HCT116 (cell line): ENCODE results near the gene SEC22C. TPM values are rescaled to one million over a fixed set of nuclear protein-coding genes. Genes with fewer than 3 reads are reported as not detected.
"Not testable (repeated sequence)": the region's sequence is repeated elsewhere in the genome, so short reads cannot be mapped to it uniquely, and the experiment has no call there.

Experiments
- ATAC-seq: fragments of 200-7000 bp; cut with Tn5 transposase; 2 replicates; pipeline ENCODE4 v1.9.1; 2020; ENCODE audit warnings: mild to moderate bottlenecking, moderate library complexity
- BruUV-seq: library from RNA; stranded (reverse); fragments of 400-500 nt; replicated peaks from 2 replicates; lab custom pipeline; 2021; lab: Mats Ljungman, UMichigan
- CTCF ChIA-PET: fragments of 300-600 bp; sonication (Branson Sonifier 250); formaldehyde crosslinking; loops from one replicate; lab custom pipeline; 2021; ENCODE audit warnings: antibody characterized with exemption; lab: Charles Lee
- POLR2A ChIA-PET: fragments of 300-600, 350-600 bp; sonication (Branson Sonifier 250); formaldehyde crosslinking; loops from one replicate; lab custom pipeline; 2021; ENCODE audit warnings: antibody characterized with exemption; lab: Charles Lee
- RAD21 ChIA-PET, 2 experiments: fragments of 300-600 bp; sonication (Branson Sonifier 250); formaldehyde crosslinking; loops; one replicate each; lab custom pipeline; 2023; ENCODE audit warnings: low total read pairs in 2 of 2; ENCODE audit not compliant: uncharacterized antibody in 2 of 2, unreplicated experiment in 2 of 2, low non-redundant PET in 1 of 2; lab: Charles Lee
- DNase-seq: peaks from one replicate; pipeline ENCODE4 v3.0.0-alpha.2; 2010; ENCODE audit warnings: low read depth, low spot score
- H2AFZ ChIP-seq: fragments of 200-600 bp; shearing (Covaris generic), sonication (generic); 2 replicates; pipeline ENCODE4 v1.6.1; 2017; ENCODE audit warnings: low read depth, mixed run types, mixed read lengths, antibody characterized with exemption, low read length; ENCODE audit not compliant: poor library complexity, severe bottlenecking
- H3K27ac ChIP-seq: 2 replicates; pipeline ENCODE4 v1.5.1; 2012; ENCODE audit warnings: low read depth, low read length
- H3K27me3 ChIP-seq: fragments of 200-600 bp; sonication (generic); 2 replicates; pipeline ENCODE4 v1.6.1; 2016; ENCODE audit warnings: mixed run types, low read length, mixed read lengths; ENCODE audit not compliant: insufficient read depth
- H3K36me3 ChIP-seq, 2 experiments: fragments of 200-500 bp in 1 of 2; fragments of 200-600 bp in 1 of 2; sonication (Bioruptor generic) in 1 of 2; sonication (generic) in 1 of 2; 2 replicates each; pipeline versions ENCODE4 v1.5.1 to v1.6.1; 2014 to 2016; ENCODE audit warnings: low read length in 2 of 2, inconsistent platforms in 1 of 2, mixed read lengths in 1 of 2, mixed run types in 1 of 2; ENCODE audit not compliant: insufficient read depth in 2 of 2, control insufficient read depth in 1 of 2
- H3K4me1 ChIP-seq, 2 experiments: fragments of 200-600 bp in 1 of 2; sonication (generic) in 1 of 2; 2 replicates each; pipeline versions ENCODE4 v1.5.1 to v1.6.1; 2012 to 2017; ENCODE audit warnings: low read length in 2 of 2, inconsistent platforms in 1 of 2, mild to moderate bottlenecking in 1 of 2, mixed read lengths in 1 of 2, mixed run types in 1 of 2, moderate library complexity in 1 of 2; ENCODE audit not compliant: insufficient read depth in 2 of 2, control insufficient read depth in 1 of 2
- H3K4me2 ChIP-seq: fragments of 200-600 bp; sonication (generic); 2 replicates; pipeline ENCODE4 v1.6.1; 2017; ENCODE audit warnings: mixed run types, low read length, mixed read lengths
- H3K4me3 ChIP-seq, 2 experiments: fragments of 200-600 bp in 1 of 2; sonication (generic) in 1 of 2; replicated peaks in 1 of 2; 2 replicates each; pipeline ENCODE4 v1.5.1; 2011 to 2016; ENCODE audit warnings: low read length in 2 of 2, control low read depth in 1 of 2, low read depth in 1 of 2, mild to moderate bottlenecking in 1 of 2, mixed read lengths in 1 of 2, mixed run types in 1 of 2
- H3K79me2 ChIP-seq: fragments of 200-600 bp; sonication (generic); 2 replicates; pipeline ENCODE4 v1.6.1; 2017; ENCODE audit warnings: mild to moderate bottlenecking, mixed run types, low read length, moderate library complexity, mixed read lengths; ENCODE audit not compliant: insufficient read depth
- H3K9ac ChIP-seq: fragments of 200-600 bp; sonication (generic); 2 replicates; pipeline ENCODE4 v1.6.1; 2016; ENCODE audit warnings: low read length, mixed read lengths
- H3K9me2 ChIP-seq: fragments of 200-600 bp; sonication (generic), shearing (Covaris generic); 2 replicates; pipeline ENCODE4 v1.6.1; 2017; ENCODE audit warnings: mixed run types, mild to moderate bottlenecking, moderate library complexity; ENCODE audit not compliant: insufficient read depth
- H3K9me3 ChIP-seq, 2 experiments: fragments of 200-500 bp in 1 of 2; fragments of 200-600 bp in 1 of 2; sonication (Bioruptor generic) in 1 of 2; sonication (generic) in 1 of 2; 2 replicates each; pipeline ENCODE4 v1.6.1; 2014 to 2017; ENCODE audit warnings: low read length in 2 of 2, mixed read lengths in 2 of 2, inconsistent platforms in 1 of 2, low read depth in 1 of 2, mild to moderate bottlenecking in 1 of 2, mixed run types in 1 of 2, moderate library complexity in 1 of 2; ENCODE audit not compliant: control insufficient read depth in 1 of 2, insufficient read depth in 1 of 2
- H4K20me1 ChIP-seq: fragments of 200-600 bp; sonication (generic), shearing (Covaris generic); 2 replicates; pipeline ENCODE4 v1.6.1; 2017; ENCODE audit warnings: mixed run types, mild to moderate bottlenecking, moderate library complexity; ENCODE audit not compliant: insufficient read depth
- EGR1 ChIP-seq: IDR thresholded peaks from 2 replicates; pipeline ENCODE4 v1.6.1; 2012; ENCODE audit warnings: low read depth
- RAD21 ChIP-seq: IDR thresholded peaks from 2 replicates; pipeline ENCODE4 v1.6.1; 2012; ENCODE audit warnings: low read depth, mild to moderate bottlenecking
- intact Hi-C: fragments of 100-400 bp; cut with micrococcal nuclease; formaldehyde crosslinking; loops from 2 replicates; pipeline ENCODE4 v1.10.0; 2022
- total RNA-seq: library from RNA; stranded (reverse); gene quantifications from one replicate; pipeline ENCODE4 v1.2.1, GENCODE V29; 2021; ENCODE audit not compliant: unreplicated experiment
- TF ChIP-seq, protein P1 (sequence below), 3 experiments: fragments of 200-600 bp in 1 of 3; sonication (generic) in 1 of 3; IDR thresholded peaks in 2 of 3; conservative IDR thresholded peaks in 1 of 3; 2 replicates each; pipeline ENCODE4 v1.5.1; 2012 to 2017; ENCODE audit warnings: low read depth in 2 of 3, low read length in 2 of 3, antibody characterized with exemption in 1 of 3, borderline replicate concordance in 1 of 3, control low read depth in 1 of 3, mild to moderate bottlenecking in 1 of 3, mixed read lengths in 1 of 3, mixed run types in 1 of 3, moderate library complexity in 1 of 3; ENCODE audit not compliant: insufficient read depth in 1 of 3

The SEC22C gene
- total RNA-seq, 1 experiment from 2014 or later = 43.4 TPM

GRCh38 chr3:42557854-42558253 lies 23.9 kb downstream of the SEC22C start:
- H3K36me3 ChIP-seq = peaks cover 26 to 32% of the 10 kb centered on the region in 2 experiments
- ChIA-PET POLR2A (no interaction called here), RAD21 (no interaction called here), CTCF (no interaction called here)
- no peak overlapping the region for H3K4me2 ChIP-seq
- H3K9ac ChIP-seq = no peak overlapping the region
- no peak for DNase-seq
- ATAC-seq = peak; percentile 87
- TF ChIP-seq EGR1 = no peak
- TF ChIP-seq, protein P1, sequence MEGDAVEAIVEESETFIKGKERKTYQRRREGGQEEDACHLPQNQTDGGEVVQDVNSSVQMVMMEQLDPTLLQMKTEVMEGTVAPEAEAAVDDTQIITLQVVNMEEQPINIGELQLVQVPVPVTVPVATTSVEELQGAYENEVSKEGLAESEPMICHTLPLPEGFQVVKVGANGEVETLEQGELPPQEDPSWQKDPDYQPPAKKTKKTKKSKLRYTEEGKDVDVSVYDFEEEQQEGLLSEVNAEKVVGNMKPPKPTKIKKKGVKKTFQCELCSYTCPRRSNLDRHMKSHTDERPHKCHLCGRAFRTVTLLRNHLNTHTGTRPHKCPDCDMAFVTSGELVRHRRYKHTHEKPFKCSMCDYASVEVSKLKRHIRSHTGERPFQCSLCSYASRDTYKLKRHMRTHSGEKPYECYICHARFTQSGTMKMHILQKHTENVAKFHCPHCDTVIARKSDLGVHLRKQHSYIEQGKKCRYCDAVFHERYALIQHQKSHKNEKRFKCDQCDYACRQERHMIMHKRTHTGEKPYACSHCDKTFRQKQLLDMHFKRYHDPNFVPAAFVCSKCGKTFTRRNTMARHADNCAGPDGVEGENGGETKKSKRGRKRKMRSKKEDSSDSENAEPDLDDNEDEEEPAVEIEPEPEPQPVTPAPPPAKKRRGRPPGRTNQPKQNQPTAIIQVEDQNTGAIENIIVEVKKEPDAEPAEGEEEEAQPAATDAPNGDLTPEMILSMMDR (IDR thresholded peaks at IDR 0.05 in 2 of 3, conservative IDR thresholded peaks at IDR 0.05 in 1 of 3; ENCODE audit: borderline replicate concordance in 1 of 3, insufficient read depth in 1 of 3, low read depth in 2 of 3, low read length in 2 of 3) = peak; percentile 45 to 93 (median 48)
- TF ChIP-seq RAD21 = peak; percentile 56
- intact Hi-C loops = loop anchor here (10.0 kb wide), 1 partner anchor 643 kb away; no protein-coding TSS in a partner anchor
- H3K9me2 ChIP-seq = no peaks in the 10 kb centered on the region
- no peak overlapping the region for H3K4me3 ChIP-seq
- H4K20me1 ChIP-seq = no peaks in the 10 kb centered on the region
- H3K4me1 ChIP-seq = no peaks in the 10 kb centered on the region
- no peaks in the 10 kb centered on the region for H3K9me3 ChIP-seq
- no TSS peak for BruUV-seq
- no peaks in the 10 kb centered on the region for H3K79me2 ChIP-seq
- H3K27me3 ChIP-seq = no peaks in the 10 kb centered on the region
- H2AFZ ChIP-seq = no peak overlapping the region
- no peak overlapping the region for H3K27ac ChIP-seq

GRCh38 chr3:42556817-42557216 lies 24.9 kb downstream of the SEC22C start:
- H3K27me3 ChIP-seq, H3K4me2 ChIP-seq, DNase-seq, H2AFZ ChIP-seq, RAD21 ChIA-PET, H3K27ac ChIP-seq, BruUV-seq, H3K9me3 ChIP-seq, H3K9me2 ChIP-seq, H4K20me1 ChIP-seq, ATAC-seq, H3K4me1 ChIP-seq, CTCF ChIA-PET, POLR2A ChIA-PET, H3K79me2 ChIP-seq, H3K9ac ChIP-seq, H3K4me3 ChIP-seq: not testable (repeated sequence)
- peaks cover 26 to 34% of the 10 kb centered on the region in 2 experiments for H3K36me3 ChIP-seq
- intact Hi-C loops = loop anchor here (10.0 kb wide), 1 partner anchor 642 kb away; no protein-coding TSS in a partner anchor
